Retina (tissue), 1 donor: ENCODE data around the gene SLC8B1.
A peak's percentile ranks its signal among the peaks of the same experiment; 100 is the strongest.

ENCODE experiments used
- DNase-seq: peaks from one replicate; pipeline ENCODE4 v3.0.0-alpha.2; 2016

The SLC8B1 gene

DNA sequence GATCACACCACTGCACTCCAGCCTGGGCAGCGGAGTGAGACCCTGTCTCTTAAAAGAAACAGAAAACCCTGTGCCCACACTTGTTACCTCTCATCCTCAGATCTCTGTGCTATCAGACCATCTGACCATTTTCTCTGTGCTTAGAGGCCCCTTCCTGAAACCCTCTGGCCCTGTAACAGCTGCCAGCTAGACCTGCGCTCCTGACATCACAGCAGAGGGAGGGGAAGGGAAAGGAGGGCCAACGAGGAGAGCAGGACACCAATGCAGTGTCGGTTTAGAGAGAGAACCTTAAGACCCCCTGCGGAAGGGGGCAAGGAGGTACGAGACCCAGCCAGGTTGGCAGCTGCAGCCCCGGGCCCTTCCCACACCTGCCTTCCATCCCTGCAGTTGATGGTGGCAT, 42.4 kb downstream of the SLC8B1 start:
- DNase-seq, result no peak

DNA sequence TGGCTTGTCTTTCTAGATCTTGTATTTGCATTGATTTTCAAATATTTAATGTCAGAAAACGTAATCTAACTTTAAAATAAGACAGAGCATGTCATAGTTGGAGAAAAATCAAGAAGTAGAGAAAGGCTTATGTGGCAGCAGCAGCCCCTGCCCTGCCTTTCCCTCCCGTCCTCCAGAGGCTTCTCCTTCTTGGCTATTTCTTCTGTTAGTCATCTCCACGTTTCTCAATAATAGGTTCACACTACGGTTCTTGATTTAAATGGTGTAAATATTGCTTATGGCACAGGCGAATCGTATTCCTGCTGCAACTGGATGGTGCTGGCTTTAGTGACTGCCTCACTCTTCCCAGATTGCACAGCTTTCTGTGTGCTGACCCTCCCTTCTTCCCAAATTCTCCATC, 42.8 kb downstream of the SLC8B1 start:
- no peak for DNase-seq

DNA sequence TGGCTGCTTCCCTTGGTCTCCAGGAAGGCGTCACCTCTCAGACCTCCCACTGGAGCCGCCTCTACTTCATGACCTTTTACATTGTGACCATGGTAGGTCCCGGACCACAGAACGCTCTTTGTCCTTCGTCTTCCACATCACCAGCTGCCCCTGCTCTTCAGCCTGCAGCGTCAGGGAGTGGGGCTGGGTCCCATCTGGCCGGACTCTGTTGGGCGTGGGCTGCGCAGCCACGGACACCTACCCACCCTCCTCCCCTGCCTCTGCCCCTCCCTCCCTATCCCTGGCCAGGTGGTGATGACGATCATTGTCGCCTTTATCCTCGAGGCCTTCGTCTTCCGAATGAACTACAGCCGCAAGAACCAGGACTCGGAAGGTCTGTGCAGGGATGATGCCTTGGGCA, 43.3 kb downstream of the SLC8B1 start:
- DNase-seq, result no peak

DNA sequence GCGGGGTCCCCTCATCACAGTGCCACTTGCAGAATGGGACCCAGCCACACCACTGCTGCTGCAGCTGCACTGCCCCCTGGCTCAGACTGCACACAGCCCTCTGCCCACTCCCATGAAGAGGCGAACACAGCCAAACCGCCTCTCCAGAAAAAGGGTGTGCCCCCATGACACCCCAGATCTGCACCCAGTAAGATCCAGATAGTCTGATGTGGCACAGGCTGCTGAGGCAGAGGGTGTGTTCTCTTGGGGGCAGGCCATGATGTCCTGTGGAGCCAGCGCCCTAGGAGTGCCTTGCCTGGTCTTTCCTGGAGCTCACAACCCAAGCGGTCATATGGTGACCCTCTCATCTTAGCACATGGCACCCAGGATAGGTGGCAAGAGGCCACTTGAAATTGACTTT, 44.4 kb downstream of the SLC8B1 start:
- no peak for DNase-seq

DNA sequence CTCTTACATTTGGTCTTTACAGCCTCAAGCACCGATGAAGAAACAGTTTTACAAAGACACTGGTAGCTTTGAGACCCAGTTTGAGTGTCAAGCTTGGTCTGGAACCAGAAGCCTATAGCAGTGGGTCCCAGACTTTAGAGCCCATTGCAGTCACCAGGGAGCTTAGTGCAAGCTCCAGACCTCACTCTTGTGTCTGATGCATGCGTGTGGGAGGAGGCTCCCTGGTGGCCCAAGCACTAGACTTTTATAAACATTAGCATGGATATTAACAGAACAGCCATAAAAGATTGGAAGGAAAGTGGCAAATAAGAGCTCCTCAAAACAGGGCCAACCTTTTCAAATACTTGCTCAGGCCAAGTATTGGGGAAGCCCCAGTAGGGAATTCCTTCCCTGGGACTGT, 45.5 kb downstream of the SLC8B1 start:
- no peak for DNase-seq

DNA sequence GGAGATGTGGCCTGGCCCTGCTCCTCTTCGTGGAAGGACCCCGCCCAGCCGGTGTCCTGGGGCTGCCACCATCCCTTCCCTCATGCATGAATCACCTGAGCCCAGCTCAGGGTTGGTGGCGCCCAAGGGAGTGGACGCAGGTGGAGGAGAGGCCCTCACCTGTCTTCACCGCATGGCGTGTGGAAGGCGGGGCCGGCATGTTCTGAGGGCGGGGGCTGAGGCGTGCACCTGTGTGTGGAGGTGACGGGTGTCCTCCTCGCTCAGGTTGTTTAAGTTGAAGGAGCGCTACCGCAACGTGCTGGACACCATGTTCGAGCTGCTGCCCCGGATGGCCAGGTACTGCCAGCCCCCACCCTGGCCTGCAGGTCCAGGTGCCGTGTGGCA, 47.0 kb downstream of the SLC8B1 start:
- DNase-seq, result no peak

DNA sequence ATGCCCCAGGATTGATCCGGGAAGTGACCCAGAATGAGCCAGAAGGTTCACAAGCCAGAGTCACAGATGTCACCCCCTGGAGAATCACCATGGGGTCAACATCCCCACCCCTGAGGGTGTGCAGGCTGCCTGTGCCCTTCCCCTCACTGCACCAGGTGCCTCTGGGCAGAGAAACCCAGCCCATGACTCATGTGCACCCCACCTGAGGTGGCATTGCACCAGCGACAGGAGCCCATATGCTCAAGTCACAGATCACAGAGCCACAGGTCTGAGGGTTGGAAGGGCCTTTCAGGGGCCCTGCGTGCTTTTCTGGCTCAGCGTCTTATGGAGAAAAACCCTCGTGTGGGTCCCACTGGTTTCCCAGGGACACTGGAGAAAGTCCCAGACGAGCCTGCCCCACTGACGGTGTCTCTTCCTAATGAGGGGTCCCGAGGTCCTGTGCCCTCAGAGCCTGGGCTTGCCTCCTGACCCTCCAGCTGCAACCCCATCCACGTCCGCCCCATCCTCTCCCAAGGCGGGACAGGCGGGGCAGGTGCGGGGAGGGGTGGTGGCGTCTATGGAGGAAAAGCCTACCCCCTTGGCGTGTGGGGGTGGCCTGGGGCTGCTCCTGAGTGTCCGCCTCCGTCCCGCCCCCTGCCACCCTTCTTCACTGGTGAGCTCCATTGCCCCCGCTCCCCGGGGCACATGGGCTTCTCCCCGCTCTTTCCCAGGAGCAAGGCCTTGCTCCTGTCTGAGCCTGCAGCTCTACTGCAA, 47.6 kb downstream of the SLC8B1 start:
- no peak for DNase-seq

DNA sequence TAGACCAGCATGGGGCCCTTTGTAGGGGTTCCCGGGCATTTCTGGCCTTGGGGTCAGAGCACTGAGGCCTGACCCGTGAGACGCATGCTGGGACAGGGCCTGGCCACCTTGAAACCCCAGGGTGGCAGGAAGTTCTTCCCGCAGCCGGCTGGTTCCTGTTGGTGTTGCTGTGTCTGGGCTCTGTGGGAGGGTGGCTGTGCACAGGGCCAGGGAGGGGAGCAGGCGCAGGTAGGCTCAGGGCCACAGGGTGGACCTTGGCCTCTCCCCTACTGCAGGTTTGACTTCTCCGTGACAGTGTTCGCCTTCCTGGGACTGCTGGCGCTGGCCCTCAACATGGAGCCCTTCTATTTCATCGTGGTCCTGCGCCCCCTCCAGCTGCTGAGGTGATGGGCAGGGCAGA, 48.2 kb downstream of the SLC8B1 start:
- no peak for DNase-seq

DNA sequence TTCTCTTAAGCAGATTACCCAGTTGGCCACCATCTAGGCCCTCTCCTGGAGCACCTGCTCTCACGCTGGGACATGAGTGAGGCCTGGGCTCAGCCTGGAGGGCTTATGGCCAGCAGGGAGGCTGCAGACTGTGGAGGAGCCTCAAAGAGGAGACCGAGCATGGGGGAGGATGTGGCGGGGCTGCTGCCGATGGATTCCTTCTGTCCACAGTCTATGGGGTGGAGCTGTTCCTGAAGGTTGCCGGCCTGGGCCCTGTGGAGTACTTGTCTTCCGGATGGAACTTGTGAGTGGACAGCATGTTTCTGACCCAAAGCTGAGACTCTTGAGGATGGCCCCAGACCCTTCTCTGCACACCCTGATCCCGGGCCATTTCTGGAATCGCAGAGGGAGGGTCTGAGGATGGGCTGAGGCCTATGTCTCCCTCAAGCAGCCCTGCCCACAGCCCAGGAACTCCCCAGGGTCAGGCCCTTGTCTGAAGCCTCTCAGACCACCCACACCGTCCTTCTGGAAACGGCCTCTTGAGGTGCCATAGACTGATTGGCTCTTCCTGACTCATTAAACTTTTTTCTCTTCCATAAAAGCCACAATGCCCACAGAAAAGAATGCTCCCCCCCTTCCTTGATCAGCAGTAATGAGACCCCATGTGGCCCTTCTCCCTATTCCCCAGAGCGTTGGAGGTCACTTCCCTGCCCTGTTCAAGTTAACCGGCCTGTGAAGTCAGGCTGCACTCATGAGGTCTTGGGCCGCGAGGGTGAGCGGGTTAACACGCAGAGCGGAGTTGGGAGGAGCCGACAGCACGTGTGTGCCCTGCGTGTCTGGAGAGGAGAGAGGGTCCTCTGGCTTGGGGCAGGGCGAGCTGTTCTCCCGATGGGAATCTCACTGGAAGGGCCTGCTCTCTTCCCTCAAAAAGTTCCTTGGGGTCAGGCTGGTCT, 49.0 kb downstream of the SLC8B1 start:
- DNase-seq, result peak; percentile 78

DNA sequence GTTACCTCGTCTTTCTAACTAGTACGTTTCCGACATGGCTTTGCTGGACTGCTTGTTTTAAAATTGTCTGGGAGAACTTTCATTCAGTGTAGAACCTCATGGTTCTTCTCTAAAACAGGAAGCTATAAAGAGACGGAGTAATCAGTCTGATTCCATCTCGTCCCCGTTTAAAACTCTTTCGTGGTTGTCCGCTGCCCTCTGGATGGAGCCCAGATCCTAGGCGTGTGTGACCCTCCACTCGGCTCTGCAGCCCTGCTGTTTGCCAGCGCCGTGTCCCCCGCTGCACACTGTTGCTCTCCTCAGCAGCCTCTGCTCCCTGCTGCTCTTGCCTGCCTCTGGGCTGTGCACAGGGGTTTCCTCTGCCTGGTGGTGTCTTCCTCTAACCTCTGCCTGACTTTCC, 50.2 kb downstream of the SLC8B1 start:
- no peak for DNase-seq

DNA sequence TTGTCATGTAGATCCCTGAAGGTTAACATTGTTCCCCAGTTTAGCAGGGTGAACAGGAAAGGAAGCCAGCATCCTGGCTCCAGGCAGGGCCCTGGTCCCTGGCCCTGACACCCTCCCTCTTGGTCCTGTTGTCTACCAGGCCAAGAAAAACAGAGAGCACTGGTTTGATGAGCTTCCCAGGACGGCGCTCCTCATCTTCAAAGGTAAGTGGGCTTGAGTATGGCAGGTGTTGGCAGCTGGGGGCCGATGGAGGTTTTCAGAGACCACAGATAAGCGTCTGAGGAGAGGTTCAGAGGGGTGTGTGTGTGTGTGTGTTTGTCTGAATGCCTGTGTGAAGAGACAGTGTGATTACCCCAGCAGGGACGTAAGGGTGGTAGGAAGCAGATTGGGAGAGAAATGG, 56.3 kb downstream of the SLC8B1 start:
- DNase-seq, result no peak

DNA sequence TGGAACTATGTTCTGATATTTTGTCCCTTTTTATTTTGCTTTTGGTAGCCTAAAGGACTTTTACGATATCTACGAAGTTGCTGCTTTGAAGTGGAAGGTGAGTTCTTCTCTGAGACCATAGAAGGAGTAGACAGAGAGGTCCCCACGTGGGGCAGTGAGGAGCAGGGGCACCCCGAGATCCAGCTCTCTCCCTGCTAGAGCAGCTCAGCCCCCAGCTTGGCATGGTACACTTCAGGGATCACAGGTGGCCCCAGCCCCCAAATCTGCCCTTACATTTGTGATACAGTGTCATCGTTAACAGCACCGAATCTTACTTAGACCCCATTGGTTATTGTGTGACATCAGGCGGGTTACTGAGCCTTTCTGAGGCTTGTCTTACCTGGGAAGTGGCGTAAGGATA, 56.8 kb downstream of the SLC8B1 start:
- no peak for DNase-seq

DNA sequence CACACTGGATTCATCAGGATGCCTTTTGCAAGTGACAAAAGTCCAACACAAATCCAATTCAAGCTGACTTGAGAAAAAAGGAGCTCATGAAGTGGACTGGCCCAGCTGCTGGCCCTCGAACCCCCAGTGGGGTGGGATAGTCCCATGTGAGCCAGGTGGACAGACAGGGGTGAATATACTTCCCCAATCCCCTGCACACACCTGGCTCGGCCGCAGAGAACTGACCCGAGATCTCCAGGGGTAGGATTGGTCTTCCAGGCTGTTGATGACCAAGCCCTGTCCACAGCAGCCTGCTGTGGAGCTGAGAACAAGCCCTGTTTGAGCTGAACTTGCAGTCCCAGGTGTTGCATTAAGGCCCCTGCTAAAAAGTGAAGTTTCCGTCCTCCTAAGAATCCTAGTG, 57.4 kb downstream of the SLC8B1 start:
- DNase-seq, result no peak

DNA sequence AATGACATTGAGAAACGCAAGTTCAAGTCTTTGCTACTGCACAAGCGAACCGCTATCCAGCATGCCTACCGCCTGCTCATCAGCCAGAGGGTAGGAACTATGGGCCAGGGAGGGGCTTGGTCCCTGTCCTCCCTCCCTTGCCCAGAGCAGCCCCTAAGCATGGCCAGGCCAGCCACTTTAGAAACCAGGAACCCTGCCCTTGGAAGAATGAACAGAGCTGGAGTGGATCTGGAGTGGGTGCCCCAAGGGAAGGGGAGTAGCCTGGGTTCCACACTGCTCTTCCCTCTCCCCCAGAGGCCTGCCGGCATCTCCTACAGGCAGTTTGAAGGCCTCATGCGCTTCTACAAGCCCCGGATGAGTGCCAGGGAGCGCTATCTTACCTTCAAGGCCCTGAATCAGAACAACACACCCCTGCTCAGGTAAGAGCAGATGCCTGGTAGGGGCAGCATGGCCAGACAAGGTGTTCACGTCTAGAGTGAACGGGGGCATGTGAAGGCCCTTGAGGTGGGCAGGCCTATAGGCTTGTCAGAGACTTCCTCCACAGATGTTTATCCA, 57.9 kb downstream of the SLC8B1 start:
- DNase-seq, result no peak

DNA sequence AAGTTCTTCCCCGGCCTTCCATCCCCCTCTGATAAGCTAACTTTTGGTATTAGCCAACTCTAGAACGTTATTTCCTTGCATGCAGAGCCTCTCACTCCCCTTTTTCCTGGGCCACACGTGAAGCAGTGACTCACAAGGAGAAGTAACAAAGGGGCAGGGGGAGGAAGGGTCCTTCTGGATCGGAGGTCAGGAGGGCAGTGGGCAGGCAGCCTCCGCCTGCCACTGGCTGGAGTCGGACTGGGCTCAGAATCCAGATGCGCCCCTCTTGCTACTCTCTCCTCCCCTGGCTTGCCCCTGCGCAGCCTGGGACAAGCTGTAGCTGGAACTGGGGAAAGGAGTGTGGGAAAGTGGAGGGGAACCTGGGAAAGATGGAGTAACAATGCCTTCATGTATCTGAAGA, 58.6 kb downstream of the SLC8B1 start:
- no peak for DNase-seq

DNA sequence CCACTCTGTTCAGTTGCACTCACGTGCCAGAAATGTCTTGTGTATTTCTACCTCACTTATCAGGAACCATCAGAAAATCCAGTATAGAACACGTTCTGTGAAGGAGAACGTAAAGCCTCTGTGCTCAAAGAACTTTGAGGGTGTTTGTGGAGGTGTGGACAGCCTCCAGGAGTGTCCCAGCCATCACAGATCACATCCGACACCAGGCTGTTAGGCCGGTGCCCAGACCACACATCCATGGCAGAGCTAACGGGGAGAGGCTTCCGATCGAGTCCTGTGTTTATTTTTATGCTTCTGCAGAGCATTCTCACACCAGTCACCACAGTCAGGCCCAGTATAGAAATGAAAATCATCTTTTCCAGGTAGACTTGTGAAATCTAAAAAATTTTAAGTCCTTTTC, 60.1 kb downstream of the SLC8B1 start:
- no peak for DNase-seq

DNA sequence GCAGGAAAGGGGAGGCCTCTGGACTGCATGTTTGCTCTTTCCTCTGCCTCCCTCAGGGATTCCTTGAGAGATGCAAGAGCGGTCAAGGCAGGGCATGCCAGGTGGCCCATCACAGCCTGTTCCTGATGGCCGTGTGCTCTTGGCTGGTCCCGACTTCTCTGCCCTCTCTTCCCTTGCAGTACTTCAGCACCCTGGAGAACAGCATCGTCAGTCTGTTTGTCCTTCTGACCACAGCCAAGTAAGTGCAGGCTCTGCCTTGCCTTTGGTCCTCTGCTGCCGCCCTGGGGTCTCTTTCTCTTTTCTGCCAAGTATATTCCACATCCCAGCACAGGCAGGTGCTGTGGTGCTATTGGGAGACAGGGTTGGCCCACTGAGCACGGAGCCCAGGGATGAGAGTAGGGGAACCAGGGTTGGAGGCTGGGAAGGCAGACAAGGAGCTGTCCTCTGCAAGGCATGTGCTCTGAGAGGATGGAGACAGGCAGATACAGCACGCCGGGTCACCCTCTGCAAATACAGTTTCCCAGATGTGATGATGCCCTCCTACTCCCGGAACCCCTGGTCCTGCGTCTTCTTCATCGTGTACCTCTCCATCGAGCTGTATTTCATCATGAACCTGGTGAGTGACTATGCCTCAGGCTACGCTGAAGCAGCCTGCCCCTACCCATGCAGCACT, 61.7 kb downstream of the SLC8B1 start:
- no peak for DNase-seq

DNA sequence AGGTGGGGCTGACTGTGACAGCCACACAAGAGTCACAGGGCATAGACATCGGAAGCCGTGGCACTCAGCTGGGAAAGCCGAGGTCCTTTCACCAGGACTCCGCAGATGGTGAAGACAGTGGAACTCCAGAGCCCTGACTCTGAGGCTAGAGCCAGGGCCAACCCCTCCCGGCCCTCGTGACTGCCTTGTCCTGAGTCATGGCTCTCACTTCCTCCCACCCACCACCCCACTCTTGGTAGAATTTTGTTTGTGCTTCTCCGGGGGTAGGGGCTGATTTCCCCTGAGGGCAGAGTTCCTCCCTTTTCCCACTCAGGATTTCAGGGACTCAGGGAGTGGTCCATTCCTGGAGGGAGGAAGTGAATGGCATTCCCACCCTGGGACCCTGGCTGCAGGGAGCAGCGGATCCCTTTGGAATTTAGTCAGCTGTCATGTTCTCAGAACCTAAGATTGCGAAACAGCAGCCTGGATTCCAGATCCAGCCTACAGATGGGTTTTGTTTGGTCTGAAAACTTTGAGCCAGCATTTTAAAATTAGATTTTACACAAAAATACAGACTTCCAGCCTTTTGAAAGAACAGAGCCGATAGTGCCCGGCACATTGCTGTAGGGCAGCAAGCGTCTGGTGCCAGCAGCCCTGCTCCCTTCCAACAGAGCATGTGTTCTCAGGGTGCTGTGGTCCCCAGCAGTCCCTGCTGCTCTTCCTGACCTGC, 62.9 kb downstream of the SLC8B1 start:
- no peak for DNase-seq

DNA sequence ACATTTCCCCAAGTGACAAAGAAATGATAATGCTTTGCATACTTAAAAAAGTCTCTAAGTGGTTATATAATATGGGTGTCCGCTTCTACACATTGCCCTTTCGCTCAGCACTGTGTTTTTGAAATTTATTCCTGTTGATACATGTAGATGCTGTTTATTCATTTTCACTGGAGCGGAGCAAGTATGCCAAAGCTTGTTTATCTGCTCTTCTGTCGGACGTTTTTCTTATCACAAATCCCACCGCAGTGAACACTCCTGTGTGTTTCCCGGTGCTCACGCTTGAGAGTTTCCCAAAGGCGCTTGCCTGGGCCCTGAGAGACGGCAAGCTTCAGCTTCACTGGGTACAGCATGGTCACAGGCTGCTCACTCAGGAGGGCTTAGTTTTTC, 63.5 kb downstream of the SLC8B1 start:
- DNase-seq, result no peak

DNA sequence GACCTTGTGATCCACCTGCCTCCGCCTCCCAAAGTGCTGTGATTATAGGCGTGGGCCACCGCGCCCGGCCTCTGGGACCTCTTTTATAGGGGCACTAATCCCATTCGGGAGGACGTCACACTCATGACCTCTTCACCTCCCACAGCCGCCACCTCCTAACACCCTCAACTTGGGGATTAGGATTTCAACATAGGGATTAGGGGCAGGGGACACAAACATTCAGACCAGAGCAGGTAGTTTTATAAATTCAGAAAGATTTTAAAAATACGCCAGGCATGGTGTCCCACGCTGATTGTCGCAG, 64.2 kb downstream of the SLC8B1 start:
- DNase-seq, result no peak

DNA sequence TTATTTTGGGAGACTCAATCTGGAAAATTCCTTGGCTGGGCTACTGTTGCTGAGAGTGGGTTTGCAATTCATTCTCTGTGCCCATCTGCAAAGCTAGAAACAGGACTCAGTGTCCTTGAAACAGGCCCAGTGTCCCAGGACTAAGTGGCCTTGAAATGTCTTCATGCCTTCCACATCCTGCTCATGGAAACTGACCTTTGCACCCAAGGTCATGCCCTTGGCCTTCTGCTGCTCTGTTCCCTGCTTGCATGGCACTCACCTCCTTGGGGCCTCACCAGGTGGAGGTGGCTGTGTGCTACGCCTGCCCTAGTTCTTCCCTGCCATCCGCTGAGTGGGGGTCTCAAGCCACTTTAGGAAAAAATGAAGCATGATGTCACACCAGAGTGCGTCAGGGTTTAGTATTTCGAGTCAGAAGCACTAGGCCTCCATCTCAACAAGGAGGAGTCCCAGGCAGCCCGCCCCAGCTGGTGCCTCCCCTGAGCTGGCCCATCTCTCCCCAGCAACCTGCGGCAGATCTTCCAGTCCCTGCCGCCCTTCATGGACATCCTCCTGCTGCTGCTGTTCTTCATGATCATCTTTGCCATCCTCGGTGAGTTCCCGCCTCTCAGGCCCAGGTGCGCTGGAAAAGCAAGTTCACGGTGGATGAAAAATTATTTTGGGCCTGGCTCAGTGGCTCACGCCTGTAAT, 65.5 kb downstream of the SLC8B1 start:
- DNase-seq, result no peak

DNA sequence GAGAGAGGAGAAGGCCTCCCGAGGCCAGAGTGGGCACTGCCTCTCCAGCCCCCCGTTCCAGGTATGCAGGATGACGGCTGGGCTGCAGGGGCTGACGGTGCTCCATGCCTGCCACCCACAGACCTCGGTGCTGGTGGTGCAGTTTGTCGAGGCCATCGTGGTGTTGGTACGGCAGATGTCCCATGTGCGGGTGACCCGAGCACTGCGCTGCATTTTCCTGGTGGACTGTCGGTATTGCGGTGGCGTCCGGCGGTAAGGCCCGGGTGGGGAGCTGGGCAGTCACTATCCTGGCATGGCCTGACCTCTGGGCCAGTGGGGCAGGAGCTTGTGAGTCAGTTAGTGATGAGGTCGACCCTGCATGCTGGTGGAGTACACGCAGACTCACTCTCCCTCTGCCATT, 66.3 kb downstream of the SLC8B1 start:
- DNase-seq, result no peak
